ENCODE results near the gene DTYMK. TPM values are rescaled to one million over a fixed set of nuclear protein-coding genes. Genes with fewer than 3 reads are reported as not detected.
"Not testable (repeated sequence)": the region's sequence is repeated elsewhere in the genome, so short reads cannot be mapped to it uniquely, and the experiment has no call there.

The DTYMK gene
- total RNA-seq, 1 experiment from 2014 or later: 88.1 TPM

DNA sequence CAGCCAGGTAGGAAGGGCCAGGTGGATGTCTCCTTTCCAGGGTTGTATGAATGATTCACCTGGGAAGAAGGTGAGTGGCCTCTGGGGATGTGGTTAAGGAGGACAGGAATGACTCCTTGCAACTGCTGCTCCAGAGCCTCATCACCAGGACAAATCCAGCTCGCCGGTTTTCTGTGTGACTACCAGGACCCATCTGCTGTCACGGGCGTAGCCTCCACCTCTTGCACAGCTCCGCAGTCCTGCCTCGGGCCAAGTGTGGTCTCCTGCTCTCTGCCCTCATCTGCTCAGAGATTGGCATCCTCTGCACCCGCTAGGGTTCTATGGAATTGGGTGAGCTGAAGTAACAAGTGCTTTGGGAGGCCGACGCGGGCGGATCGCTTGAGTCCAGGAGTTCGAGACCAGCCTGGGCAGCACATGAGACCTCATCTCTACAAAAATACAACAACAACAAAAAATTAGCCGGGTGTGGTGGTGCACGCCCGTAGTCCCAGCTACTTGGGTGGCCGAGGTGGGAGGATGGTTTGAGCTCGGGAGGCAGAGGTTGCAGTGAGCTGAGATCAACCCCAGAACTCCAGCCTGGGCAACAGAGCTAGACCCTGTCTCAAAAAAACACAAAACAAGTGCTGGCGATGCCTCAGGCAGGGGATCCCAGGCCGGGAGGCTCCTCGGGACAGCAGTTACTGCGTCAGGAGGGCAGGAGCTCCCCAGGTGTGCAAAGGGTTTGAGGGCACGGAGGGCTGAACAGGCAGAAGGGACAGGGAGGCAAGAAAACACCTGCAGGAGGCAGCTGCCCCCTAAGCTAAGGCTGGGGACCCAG, 47.0 kb upstream of the DTYMK start:
- peaks cover 6% of the 10 kb centered on the region; the same call in 1 of the 2 replicates for H3K9me3 Mint-ChIP-seq
- ChIA-PET CTCF (interaction anchor here (0.6 to 2.8 kb wide), 18 partner anchors 9 to 882 kb away, joined by 3 to 13 read pairs (median 4); partner anchors contain the start of genes DTYMK and ING5), POLR2A (interaction anchor here (1.0 to 1.4 kb wide), 2 partner anchors 33 to 47 kb away, joined by 3 read pairs; partner anchors contain the start of gene DTYMK)
- H3K27ac Mint-ChIP-seq: no peak overlapping the region
- peak overlapping the region; percentile 69 for H3K4me3 Mint-ChIP-seq
- TF ChIP-seq ARID4B (CRISPR knock-in tag; IDR thresholded peaks at IDR 0.05; ENCODE audit: borderline replicate concordance): no peak
- TF ChIP-seq, protein P1, sequence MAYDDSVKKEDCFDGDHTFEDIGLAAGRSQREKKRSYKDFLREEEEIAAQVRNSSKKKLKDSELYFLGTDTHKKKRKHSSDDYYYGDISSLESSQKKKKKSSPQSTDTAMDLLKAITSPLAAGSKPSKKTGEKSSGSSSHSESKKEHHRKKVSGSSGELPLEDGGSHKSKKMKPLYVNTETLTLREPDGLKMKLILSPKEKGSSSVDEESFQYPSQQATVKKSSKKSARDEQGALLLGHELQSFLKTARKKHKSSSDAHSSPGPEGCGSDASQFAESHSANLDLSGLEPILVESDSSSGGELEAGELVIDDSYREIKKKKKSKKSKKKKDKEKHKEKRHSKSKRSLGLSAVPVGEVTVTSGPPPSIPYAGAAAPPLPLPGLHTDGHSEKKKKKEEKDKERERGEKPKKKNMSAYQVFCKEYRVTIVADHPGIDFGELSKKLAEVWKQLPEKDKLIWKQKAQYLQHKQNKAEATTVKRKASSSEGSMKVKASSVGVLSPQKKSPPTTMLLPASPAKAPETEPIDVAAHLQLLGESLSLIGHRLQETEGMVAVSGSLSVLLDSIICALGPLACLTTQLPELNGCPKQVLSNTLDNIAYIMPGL (CRISPR knock-in tag; IDR thresholded peaks at IDR 0.05): no peak
- 0 out of 2 replicates have a peak, but pooled peaks have one; percentile 9 for TF ChIP-seq NR3C1 (CRISPR knock-in tag; conservative IDR thresholded peaks at IDR 0.05; ENCODE audit: low read depth)
- TF ChIP-seq, protein P2, sequence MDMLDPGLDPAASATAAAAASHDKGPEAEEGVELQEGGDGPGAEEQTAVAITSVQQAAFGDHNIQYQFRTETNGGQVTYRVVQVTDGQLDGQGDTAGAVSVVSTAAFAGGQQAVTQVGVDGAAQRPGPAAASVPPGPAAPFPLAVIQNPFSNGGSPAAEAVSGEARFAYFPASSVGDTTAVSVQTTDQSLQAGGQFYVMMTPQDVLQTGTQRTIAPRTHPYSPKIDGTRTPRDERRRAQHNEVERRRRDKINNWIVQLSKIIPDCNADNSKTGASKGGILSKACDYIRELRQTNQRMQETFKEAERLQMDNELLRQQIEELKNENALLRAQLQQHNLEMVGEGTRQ (CRISPR knock-in tag; IDR thresholded peaks at IDR 0.05): no peak
- TF ChIP-seq, protein P3, sequence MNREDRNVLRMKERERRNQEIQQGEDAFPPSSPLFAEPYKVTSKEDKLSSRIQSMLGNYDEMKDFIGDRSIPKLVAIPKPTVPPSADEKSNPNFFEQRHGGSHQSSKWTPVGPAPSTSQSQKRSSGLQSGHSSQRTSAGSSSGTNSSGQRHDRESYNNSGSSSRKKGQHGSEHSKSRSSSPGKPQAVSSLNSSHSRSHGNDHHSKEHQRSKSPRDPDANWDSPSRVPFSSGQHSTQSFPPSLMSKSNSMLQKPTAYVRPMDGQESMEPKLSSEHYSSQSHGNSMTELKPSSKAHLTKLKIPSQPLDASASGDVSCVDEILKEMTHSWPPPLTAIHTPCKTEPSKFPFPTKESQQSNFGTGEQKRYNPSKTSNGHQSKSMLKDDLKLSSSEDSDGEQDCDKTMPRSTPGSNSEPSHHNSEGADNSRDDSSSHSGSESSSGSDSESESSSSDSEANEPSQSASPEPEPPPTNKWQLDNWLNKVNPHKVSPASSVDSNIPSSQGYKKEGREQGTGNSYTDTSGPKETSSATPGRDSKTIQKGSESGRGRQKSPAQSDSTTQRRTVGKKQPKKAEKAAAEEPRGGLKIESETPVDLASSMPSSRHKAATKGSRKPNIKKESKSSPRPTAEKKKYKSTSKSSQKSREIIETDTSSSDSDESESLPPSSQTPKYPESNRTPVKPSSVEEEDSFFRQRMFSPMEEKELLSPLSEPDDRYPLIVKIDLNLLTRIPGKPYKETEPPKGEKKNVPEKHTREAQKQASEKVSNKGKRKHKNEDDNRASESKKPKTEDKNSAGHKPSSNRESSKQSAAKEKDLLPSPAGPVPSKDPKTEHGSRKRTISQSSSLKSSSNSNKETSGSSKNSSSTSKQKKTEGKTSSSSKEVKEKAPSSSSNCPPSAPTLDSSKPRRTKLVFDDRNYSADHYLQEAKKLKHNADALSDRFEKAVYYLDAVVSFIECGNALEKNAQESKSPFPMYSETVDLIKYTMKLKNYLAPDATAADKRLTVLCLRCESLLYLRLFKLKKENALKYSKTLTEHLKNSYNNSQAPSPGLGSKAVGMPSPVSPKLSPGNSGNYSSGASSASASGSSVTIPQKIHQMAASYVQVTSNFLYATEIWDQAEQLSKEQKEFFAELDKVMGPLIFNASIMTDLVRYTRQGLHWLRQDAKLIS (CRISPR knock-in tag; IDR thresholded peaks at IDR 0.05; ENCODE audit: borderline replicate concordance): no peak
- TF ChIP-seq NFE2L1 (CRISPR knock-in tag; IDR thresholded peaks at IDR 0.05): no peak
- TF ChIP-seq, protein P4, sequence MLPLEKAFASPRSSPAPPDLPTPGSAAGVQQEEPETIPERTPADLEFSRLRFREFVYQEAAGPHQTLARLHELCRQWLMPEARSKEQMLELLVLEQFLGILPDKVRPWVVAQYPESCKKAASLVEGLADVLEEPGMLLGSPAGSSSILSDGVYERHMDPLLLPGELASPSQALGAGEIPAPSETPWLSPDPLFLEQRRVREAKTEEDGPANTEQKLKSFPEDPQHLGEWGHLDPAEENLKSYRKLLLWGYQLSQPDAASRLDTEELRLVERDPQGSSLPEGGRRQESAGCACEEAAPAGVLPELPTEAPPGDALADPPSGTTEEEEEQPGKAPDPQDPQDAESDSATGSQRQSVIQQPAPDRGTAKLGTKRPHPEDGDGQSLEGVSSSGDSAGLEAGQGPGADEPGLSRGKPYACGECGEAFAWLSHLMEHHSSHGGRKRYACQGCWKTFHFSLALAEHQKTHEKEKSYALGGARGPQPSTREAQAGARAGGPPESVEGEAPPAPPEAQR (CRISPR knock-in tag; IDR thresholded peaks at IDR 0.05): no peak
- peak; percentile 91 for TF ChIP-seq ZNF121 (CRISPR knock-in tag; IDR thresholded peaks at IDR 0.05)
- no peaks in the 10 kb centered on the region for H3K4me1 Mint-ChIP-seq
- ATAC-seq (no peak), DNase-seq (ENCODE audit: low spot score) (no peak)
- H3K27me3 Mint-ChIP-seq (ENCODE audit: low read depth): peaks cover 14% of the 10 kb centered on the region
- H3K36me3 Mint-ChIP-seq: peaks cover 10% of the 10 kb centered on the region

- peaks cover 14% of the 10 kb centered on the region for H3K27me3 Mint-ChIP-seq (ENCODE audit: low read depth)
- H3K9me3 Mint-ChIP-seq, POLR2A ChIA-PET, H3K4me3 Mint-ChIP-seq, H3K27ac Mint-ChIP-seq, H3K36me3 Mint-ChIP-seq, H3K4me1 Mint-ChIP-seq, ATAC-seq: not testable (repeated sequence)
- CTCF ChIA-PET: interaction anchor here (1.7 to 2.8 kb wide), 3 partner anchors 8 to 146 kb away, joined by 9 to 13 read pairs (median 11); partner anchors contain the start of gene ING5
- peak; percentile 68 for DNase-seq (ENCODE audit: low spot score)
Observed at GRCh38 chr2:241732513-241733186, 46.0 kb upstream of the DTYMK start.
